Neuronal stem cell (in vitro differentiated cells): Measurements from ENCODE around the gene ADRM1.

Source experiments
- DNase-seq: peaks from one replicate; pipeline ENCODE4 v3.0.0-alpha.2; 2013; ENCODE audit warnings: low spot score
- H2AFZ ChIP-seq: one replicate; pipeline ENCODE4 v1.6.1; 2013; ENCODE audit warnings: mild to moderate bottlenecking, low read length, inconsistent platforms
- H2AK5ac ChIP-seq: 2 replicates; pipeline ENCODE4 v1.6.1; 2013; ENCODE audit warnings: low read depth, mild to moderate bottlenecking, inconsistent platforms, low read length, moderate library complexity, mixed read lengths
- H2BK120ac ChIP-seq: 2 replicates; pipeline ENCODE4 v1.6.1; 2013; ENCODE audit warnings: low read depth, mild to moderate bottlenecking, inconsistent platforms, low read length, moderate library complexity, mixed read lengths
- H2BK12ac ChIP-seq: one replicate; pipeline ENCODE4 v1.6.1; 2013; ENCODE audit warnings: low read length, inconsistent platforms
- H2BK15ac ChIP-seq: 2 replicates; pipeline ENCODE4 v1.6.1; 2013; ENCODE audit warnings: mild to moderate bottlenecking, low read length, inconsistent platforms, mixed read lengths
- H2BK5ac ChIP-seq: one replicate; pipeline ENCODE4 v1.6.1; 2013; ENCODE audit warnings: inconsistent platforms, mild to moderate bottlenecking, low read length, moderate library complexity
- H3K14ac ChIP-seq: one replicate; pipeline ENCODE4 v1.6.1; 2013; ENCODE audit warnings: low read length, inconsistent platforms
- H3K18ac ChIP-seq: 2 replicates; pipeline ENCODE4 v1.6.1; 2013; ENCODE audit warnings: low read length, inconsistent platforms
- H3K23ac ChIP-seq: 2 replicates; pipeline ENCODE4 v1.6.1; 2013; ENCODE audit warnings: low read depth, mild to moderate bottlenecking, mixed read lengths, low read length, inconsistent platforms; ENCODE audit not compliant: poor library complexity
- H3K27ac ChIP-seq: replicated peaks from 3 replicates; pipeline ENCODE4 v1.5.1; 2013; ENCODE audit warnings: low read length, inconsistent platforms
- H3K27me3 ChIP-seq, 3 experiments: 2 replicates each; pipeline ENCODE4 v1.6.1; 2013; ENCODE audit warnings: low read length in 3 of 3, mild to moderate bottlenecking in 2 of 3, inconsistent platforms in 1 of 3, low read depth in 1 of 3, mixed read lengths in 1 of 3, moderate library complexity in 1 of 3; ENCODE audit not compliant: control insufficient read depth in 3 of 3, insufficient read depth in 3 of 3
- H3K36me3 ChIP-seq, 2 donors: replicated peaks in 1 of 2; 2 replicates each; pipeline ENCODE4 v1.6.1; 2013; ENCODE audit warnings: low read length in 2 of 2; ENCODE audit not compliant: control insufficient read depth in 2 of 2, insufficient read depth in 2 of 2
- H3K4ac ChIP-seq: 2 replicates; pipeline ENCODE4 v1.6.1; 2013; ENCODE audit warnings: inconsistent platforms, mild to moderate bottlenecking, low read length, moderate library complexity
- H3K4me1 ChIP-seq, 2 donors: 1 replicate in 1 of 2; 2 replicates in 1 of 2; pipeline ENCODE4 v1.6.1; 2013; ENCODE audit warnings: low read length in 2 of 2, low read depth in 1 of 2; ENCODE audit not compliant: control insufficient read depth in 2 of 2, insufficient read depth in 1 of 2
- H3K4me2 ChIP-seq: one replicate; pipeline ENCODE4 v1.6.1; 2013; ENCODE audit warnings: mild to moderate bottlenecking, low read length, inconsistent platforms; ENCODE audit not compliant: insufficient read depth, poor library complexity, severe bottlenecking
- H3K4me3 ChIP-seq, 2 donors: 2 replicates each; pipeline ENCODE4 v1.5.1; 2013; ENCODE audit warnings: low read length in 2 of 2, mild to moderate bottlenecking in 2 of 2, inconsistent platforms in 1 of 2, moderate library complexity in 1 of 2
- H3K79me1 ChIP-seq: one replicate; pipeline ENCODE4 v1.6.1; 2013; ENCODE audit warnings: low read depth, mild to moderate bottlenecking, inconsistent platforms, low read length, moderate library complexity
- H3K9ac ChIP-seq: one replicate; pipeline ENCODE4 v1.6.1; 2013; ENCODE audit warnings: mild to moderate bottlenecking, low read depth, low read length, inconsistent platforms; ENCODE audit not compliant: poor library complexity
- H3K9me3 ChIP-seq, 2 donors: replicated peaks in 1 of 2; 2 replicates each; pipeline versions ENCODE3 to v1.6.1; 2013; ENCODE audit warnings: low read length in 2 of 2, mild to moderate bottlenecking in 2 of 2, inconsistent platforms in 1 of 2, low read depth in 1 of 2, mixed read lengths in 1 of 2, moderate library complexity in 1 of 2; ENCODE audit not compliant: control insufficient read depth in 2 of 2, insufficient read depth in 1 of 2
- H4K8ac ChIP-seq: one replicate; pipeline ENCODE4 v1.6.1; 2013; ENCODE audit warnings: low read depth, mild to moderate bottlenecking, inconsistent platforms, low read length, moderate library complexity
- H4K91ac ChIP-seq: one replicate; pipeline ENCODE4 v1.6.1; 2013; ENCODE audit warnings: low read length, low read depth, mild to moderate bottlenecking, inconsistent platforms; ENCODE audit not compliant: poor library complexity
- WGBS, 2 donors: extraction: QIAGEN DNeasy Blood & Tissue Kit; methylation state at CpG; one replicate each; pipeline ENCODE4 v1.1.7; 2013; ENCODE audit warnings: missing lambda C conversion rate in 2 of 2, mixed read lengths in 1 of 2; ENCODE audit not compliant: insufficient read length in 2 of 2, insufficient replicate concordance in 1 of 2; ENCODE audit errors: extremely low coverage in 2 of 2; 5-methylcytosine and 5-hydroxymethylcytosine counted together

ADRM1 gene

DNA sequence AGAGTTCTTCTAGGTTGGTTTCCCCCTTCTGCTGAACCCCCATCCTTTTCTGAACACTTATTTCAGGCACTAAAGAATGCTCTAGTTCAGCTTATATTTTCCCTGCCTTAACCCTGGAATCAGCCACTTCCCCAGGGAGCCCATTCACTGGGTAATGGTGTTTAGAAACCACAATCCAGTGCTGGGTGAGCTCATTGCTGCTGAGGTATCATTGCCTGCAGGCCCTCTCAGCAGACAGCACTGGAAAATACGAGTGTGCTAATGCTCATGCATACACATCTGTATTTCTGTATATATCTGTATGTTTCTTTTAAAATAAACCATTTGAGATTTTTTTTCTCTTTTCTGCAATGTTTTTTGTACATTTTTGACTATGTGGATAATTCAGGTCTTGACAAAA, 37.4 kb upstream of the ADRM1 start:
- Histone ChIP-seq H3K18ac (no peak overlapping the region), H3K23ac (no peak overlapping the region), H2BK12ac (no peak overlapping the region), H3K27me3 (no peaks in the 10 kb centered on the region), H3K79me1 (peaks cover 1% of the 10 kb centered on the region), H3K36me3 (peaks cover 28 to 65% of the 10 kb centered on the region in 2 donors), H4K91ac (no peak overlapping the region), H3K4me2 (no peak overlapping the region), H2BK120ac (no peak overlapping the region), H3K27ac (no peak overlapping the region), H3K9me3 (peaks cover 11 to 24% of the 10 kb centered on the region in 2 donors), H2AK5ac (no peak overlapping the region), H2AFZ (no peak overlapping the region), H3K14ac (no peak overlapping the region), H3K9ac (no peak overlapping the region), H3K4me1 (no peaks in the 10 kb centered on the region), H3K4ac (no peak overlapping the region), H2BK15ac (no peak overlapping the region), H3K4me3 (no peak overlapping the region), H4K8ac (no peak overlapping the region), H2BK5ac (no peak overlapping the region)
- no peak for DNase-seq
- no CpG with 5 or more reads among the region's 1 CpG for WGBS, 2 donors

- Histone ChIP-seq H3K27me3 (no peaks in the 10 kb centered on the region), H2BK5ac (no peak overlapping the region), H3K9ac (no peak overlapping the region), H2AK5ac (no peak overlapping the region), H3K9me3 (peaks cover 11 to 24% of the 10 kb centered on the region in 2 donors), H2BK15ac (no peak overlapping the region), H3K79me1 (peaks cover 1% of the 10 kb centered on the region), H3K36me3 (peaks cover 27 to 57% of the 10 kb centered on the region in 2 donors), H3K14ac (no peak overlapping the region), H2BK120ac (no peak overlapping the region), H2BK12ac (no peak overlapping the region), H2AFZ (no peak overlapping the region), H3K4ac (no peak overlapping the region), H3K4me1 (no peaks in the 10 kb centered on the region), H3K23ac (no peak overlapping the region), H3K18ac (no peak overlapping the region), H4K8ac (no peak overlapping the region), H3K4me2 (no peak overlapping the region), H3K4me3 (no peak overlapping the region), H3K27ac (no peak overlapping the region), H4K91ac (no peak overlapping the region)
- WGBS, 2 donors: no CpG with 5 or more reads among the region's 10 CpGs
- no peak for DNase-seq
These were observed 36.5 kb upstream of the ADRM1 start for GRCh38 chr20:62266340-62266739.

DNA sequence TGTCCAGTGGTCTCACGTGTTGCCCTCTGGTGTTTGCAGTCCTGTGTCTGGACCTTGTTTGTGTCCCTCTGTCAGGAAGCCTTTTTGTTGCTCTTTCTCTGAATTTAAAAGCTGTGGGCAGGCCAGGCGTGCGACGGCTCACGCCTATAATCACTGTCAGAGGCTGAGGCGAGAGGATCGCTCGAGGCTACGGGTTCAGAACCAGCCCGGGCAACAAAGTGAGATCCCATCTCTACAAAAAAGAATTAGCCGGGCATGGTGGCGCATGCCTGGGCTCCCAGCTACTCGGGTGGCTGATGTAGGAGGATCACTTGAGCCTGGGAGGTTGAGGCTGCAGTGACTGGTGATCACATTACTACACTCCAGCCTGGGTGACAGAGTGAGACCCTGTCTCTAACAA, 35.9 kb upstream of the ADRM1 start:
- WGBS, 2 donors: no CpG with 5 or more reads among the region's 13 CpGs
- Histone ChIP-seq H3K79me1 (peaks cover 1% of the 10 kb centered on the region), H4K91ac (no peak overlapping the region), H3K4me3 (no peak overlapping the region), H3K4me1 (no peaks in the 10 kb centered on the region), H3K9ac (no peak overlapping the region), H2BK12ac (no peak overlapping the region), H3K36me3 (peaks cover 29 to 56% of the 10 kb centered on the region in 2 donors), H3K4ac (no peak overlapping the region), H3K18ac (no peak overlapping the region), H2AFZ (no peak overlapping the region), H2BK120ac (no peak overlapping the region), H3K9me3 (peaks cover 11 to 24% of the 10 kb centered on the region in 2 donors), H3K27ac (no peak overlapping the region), H2AK5ac (no peak overlapping the region), H3K4me2 (no peak overlapping the region), H3K27me3 (no peaks in the 10 kb centered on the region), H3K14ac (no peak overlapping the region), H2BK5ac (no peak overlapping the region), H4K8ac (no peak overlapping the region), H2BK15ac (no peak overlapping the region), H3K23ac (no peak overlapping the region)
- no peak for DNase-seq

DNA sequence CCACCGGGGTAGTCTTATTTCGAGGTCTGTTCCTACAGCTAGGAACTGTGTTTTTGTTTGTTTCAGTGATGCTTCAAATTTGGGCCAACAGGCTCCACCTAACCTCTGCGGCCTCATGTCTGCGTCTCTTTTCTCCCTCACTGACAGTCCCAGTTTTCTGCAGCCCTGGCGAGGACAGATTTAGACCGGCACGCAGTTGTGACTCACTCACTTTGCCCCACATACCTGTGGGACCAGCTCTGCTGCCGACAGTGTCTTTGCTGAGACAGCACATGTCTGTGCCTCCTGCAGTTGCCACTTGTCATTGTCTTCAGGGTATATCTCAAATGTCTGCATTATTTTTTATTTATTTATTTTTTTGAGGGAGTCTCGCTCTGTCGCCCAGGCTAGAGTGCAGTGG, 35.3 kb upstream of the ADRM1 start:
- Histone ChIP-seq H3K9me3 (peaks cover 11 to 24% of the 10 kb centered on the region in 2 donors), H3K4me3 (no peak overlapping the region), H3K27me3 (no peaks in the 10 kb centered on the region), H2AK5ac (no peak overlapping the region), H2AFZ (no peak overlapping the region), H3K23ac (no peak overlapping the region), H3K4me1 (no peaks in the 10 kb centered on the region), H3K14ac (no peak overlapping the region), H2BK12ac (no peak overlapping the region), H2BK120ac (no peak overlapping the region), H3K9ac (no peak overlapping the region), H4K91ac (no peak overlapping the region), H2BK15ac (no peak overlapping the region), H3K79me1 (no peaks in the 10 kb centered on the region), H4K8ac (no peak overlapping the region), H3K36me3 (peaks cover 30 to 57% of the 10 kb centered on the region in 2 donors), H3K18ac (no peak overlapping the region), H2BK5ac (no peak overlapping the region), H3K4ac (no peak overlapping the region), H3K27ac (no peak overlapping the region), H3K4me2 (no peak overlapping the region)
- no CpG with 5 or more reads among the region's 10 CpGs for WGBS, 2 donors
- DNase-seq: no peak
